ENCODE measurements around the gene UBXN11.

The UBXN11 gene

GRCh38 chr1:26307363-26307781 is 936 bp upstream of the UBXN11 start:
- no peak for TF ChIP-seq CTCF (IDR thresholded peaks at IDR 0.05)
- Histone ChIP-seq H3K27me3 (no peaks in the 10 kb centered on the region), H3K27ac (no peak overlapping the region), H3K36me3 (no peaks in the 10 kb centered on the region), H3K4me1 (peaks cover 0 to 15% (median 10%) of the 10 kb centered on the region in 4 donors), H3K4me3 (no peak overlapping the region), H3K9me3 (no peaks in the 10 kb centered on the region)
- intact Hi-C loops (cut with DNase I; ENCODE audit: low total_unique reads): no loop called here
- no peak for DNase-seq

- Histone ChIP-seq H3K4me3 (peak overlapping the region; percentile 60 to 63), H3K4me1 (peaks cover 0 to 15% (median 10%) of the 10 kb centered on the region in 4 donors)
- DNase-seq: no peak
These were observed 658 bp downstream of the UBXN11 start for GRCh38 chr1:26305667-26306289.

GRCh38 chr1:26302733-26303405 is 3.6 kb downstream of the UBXN11 start:
- Histone ChIP-seq H3K4me1 (peaks cover 0 to 15% (median 10%) of the 10 kb centered on the region in 4 donors), H3K9me3 (no peaks in the 10 kb centered on the region), H3K4me3 (no peak overlapping the region), H3K27ac (no peak overlapping the region), H3K36me3 (no peaks in the 10 kb centered on the region), H3K27me3 (peaks cover 0 to 3% of the 10 kb centered on the region in 2 donors)
- intact Hi-C loops (cut with DNase I; ENCODE audit: low total_unique reads): no loop called here
- no peak for DNase-seq
- no peak for TF ChIP-seq CTCF (IDR thresholded peaks at IDR 0.05)

More at GRCh38 chr1:26305667-26306289, 658 bp downstream of the UBXN11 start:
- H3K27me3 ChIP-seq: no peaks in the 10 kb centered on the region
- intact Hi-C loops (cut with DNase I; ENCODE audit: low total_unique reads): no loop called here
- H3K27ac ChIP-seq: peak overlapping the region; percentile 14 to 31
- no peaks in the 10 kb centered on the region for H3K36me3 ChIP-seq
- TF ChIP-seq CTCF (IDR thresholded peaks at IDR 0.05): no peak
- no peaks in the 10 kb centered on the region for H3K9me3 ChIP-seq

- intact Hi-C loops (cut with DNase I; ENCODE audit: low total_unique reads): no loop called here
- peaks cover 0 to 15% (median 0%) of the 10 kb centered on the region in 3 donors for H3K36me3 ChIP-seq
- H3K27me3 ChIP-seq: peaks cover 0 to 3% of the 10 kb centered on the region in 2 donors
- TF ChIP-seq CTCF (IDR thresholded peaks at IDR 0.05): no peak
- no peak overlapping the region for H3K4me3 ChIP-seq
- DNase-seq: peak in 1 of 2 donors; percentile 39
- H3K4me1 ChIP-seq: peaks cover 0 to 3% (median 2%) of the 10 kb centered on the region in 4 donors
- no peak overlapping the region for H3K27ac ChIP-seq
- no peaks in the 10 kb centered on the region for H3K9me3 ChIP-seq
These were observed 5.7 kb downstream of the UBXN11 start for GRCh38 chr1:26300578-26301275.

- H3K4me1 ChIP-seq: no peaks in the 10 kb centered on the region
- no peak for TF ChIP-seq CTCF (IDR thresholded peaks at IDR 0.05)
These were observed 8.7 kb downstream of the UBXN11 start for GRCh38 chr1:26297791-26298124.

More at GRCh38 chr1:26297791-26298124, 8.7 kb downstream of the UBXN11 start:
- H3K27me3 ChIP-seq: peaks cover 0 to 3% of the 10 kb centered on the region in 2 donors
- H3K27ac ChIP-seq: no peak overlapping the region
- intact Hi-C loops (cut with DNase I; ENCODE audit: low total_unique reads): no loop called here
- no peaks in the 10 kb centered on the region for H3K9me3 ChIP-seq
- H3K36me3 ChIP-seq: peaks cover 0 to 19% (median 0%) of the 10 kb centered on the region in 3 donors
- DNase-seq: peak in 1 of 2 donors; percentile 53
- no peak overlapping the region for H3K4me3 ChIP-seq

Measured in tibial artery (tissue), 4 donors.